LoVo (cell line): ENCODE data around the gene TRAF3IP1.
A peak's percentile ranks its signal among the peaks of the same experiment; 100 is the strongest.
"Not testable (repeated sequence)": the region's sequence is repeated elsewhere in the genome, so short reads cannot be mapped to it uniquely, and the experiment has no call there.

ENCODE experiments used
- DNase-seq: peaks from one replicate; pipeline ENCODE4 v3.0.0-alpha.2; 2016; ENCODE audit warnings: low spot score

Gene TRAF3IP1, protein sequence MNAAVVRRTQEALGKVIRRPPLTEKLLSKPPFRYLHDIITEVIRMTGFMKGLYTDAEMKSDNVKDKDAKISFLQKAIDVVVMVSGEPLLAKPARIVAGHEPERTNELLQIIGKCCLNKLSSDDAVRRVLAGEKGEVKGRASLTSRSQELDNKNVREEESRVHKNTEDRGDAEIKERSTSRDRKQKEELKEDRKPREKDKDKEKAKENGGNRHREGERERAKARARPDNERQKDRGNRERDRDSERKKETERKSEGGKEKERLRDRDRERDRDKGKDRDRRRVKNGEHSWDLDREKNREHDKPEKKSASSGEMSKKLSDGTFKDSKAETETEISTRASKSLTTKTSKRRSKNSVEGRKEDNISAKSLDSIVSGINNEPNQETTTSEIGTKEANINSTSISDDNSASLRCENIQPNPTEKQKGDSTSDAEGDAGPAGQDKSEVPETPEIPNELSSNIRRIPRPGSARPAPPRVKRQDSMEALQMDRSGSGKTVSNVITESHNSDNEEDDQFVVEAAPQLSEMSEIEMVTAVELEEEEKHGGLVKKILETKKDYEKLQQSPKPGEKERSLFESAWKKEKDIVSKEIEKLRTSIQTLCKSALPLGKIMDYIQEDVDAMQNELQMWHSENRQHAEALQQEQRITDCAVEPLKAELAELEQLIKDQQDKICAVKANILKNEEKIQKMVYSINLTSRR

DNA sequence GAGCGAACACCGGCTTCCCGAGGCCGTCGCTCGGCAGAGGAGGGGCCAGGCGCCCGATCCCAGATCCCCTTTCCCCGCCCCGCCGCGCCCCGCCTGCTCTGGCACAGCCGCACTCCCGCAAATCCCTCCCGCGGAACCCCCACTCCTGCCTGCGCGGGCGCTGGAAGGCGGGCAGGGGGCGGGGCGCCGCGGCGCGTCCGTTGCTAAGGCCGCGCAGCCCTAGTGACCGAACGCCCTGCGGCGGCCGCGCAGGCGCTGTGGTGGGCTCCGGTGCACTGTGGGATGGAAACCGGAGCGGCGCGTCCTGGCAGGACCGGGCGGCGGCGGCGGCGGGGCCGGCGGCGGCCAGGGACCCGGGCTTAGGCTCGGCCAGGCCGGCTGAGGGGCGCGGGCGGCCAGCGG is at the start of gene TRAF3IP1:
TSS of gene TRAF3IP1 (plus strand) at position 273 of the 402 bp plus-strand sequence. CDS start 145 bp downstream, outside the sequence.
- peak; percentile 95 for DNase-seq

- DNase-seq, result no peak
Observed at GRCh38 chr2:238270606-238271005, 49.7 kb upstream of the TRAF3IP1 start.

GRCh38 chr2:238271061-238271554 is 49.2 kb upstream of the TRAF3IP1 start:
- DNase-seq, result no peak

- not testable (repeated sequence) for DNase-seq
Observed at GRCh38 chr2:238271686-238272085, 48.6 kb upstream of the TRAF3IP1 start.

GRCh38 chr2:238272156-238272555 is 48.2 kb upstream of the TRAF3IP1 start:
- no peak for DNase-seq

DNA sequence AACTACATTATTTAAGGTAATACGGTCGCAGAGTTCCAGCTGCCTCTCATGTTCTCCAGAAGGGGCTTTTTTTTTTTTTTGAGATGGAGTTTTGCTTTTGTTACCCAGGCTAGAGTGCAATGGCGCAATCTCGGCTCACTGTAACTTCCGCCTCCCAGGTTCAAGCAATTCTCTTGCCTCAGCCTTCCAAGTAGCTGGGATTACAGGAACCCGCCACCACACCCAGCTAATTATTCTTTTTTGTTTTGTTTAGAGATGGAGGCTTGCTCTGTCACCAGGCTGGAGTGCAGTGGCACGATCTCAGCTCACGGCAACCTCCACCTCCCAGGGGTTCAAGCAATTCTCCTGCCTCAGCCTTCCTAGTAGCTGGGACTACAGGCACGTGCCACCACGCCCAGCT is 46.9 kb upstream of the TRAF3IP1 start:
- DNase-seq, result not testable (repeated sequence)

GRCh38 chr2:238274152-238274865 is 46.0 kb upstream of the TRAF3IP1 start:
- no peak for DNase-seq

GRCh38 chr2:238277695-238278094 is 42.6 kb upstream of the TRAF3IP1 start:
- no peak for DNase-seq

DNA sequence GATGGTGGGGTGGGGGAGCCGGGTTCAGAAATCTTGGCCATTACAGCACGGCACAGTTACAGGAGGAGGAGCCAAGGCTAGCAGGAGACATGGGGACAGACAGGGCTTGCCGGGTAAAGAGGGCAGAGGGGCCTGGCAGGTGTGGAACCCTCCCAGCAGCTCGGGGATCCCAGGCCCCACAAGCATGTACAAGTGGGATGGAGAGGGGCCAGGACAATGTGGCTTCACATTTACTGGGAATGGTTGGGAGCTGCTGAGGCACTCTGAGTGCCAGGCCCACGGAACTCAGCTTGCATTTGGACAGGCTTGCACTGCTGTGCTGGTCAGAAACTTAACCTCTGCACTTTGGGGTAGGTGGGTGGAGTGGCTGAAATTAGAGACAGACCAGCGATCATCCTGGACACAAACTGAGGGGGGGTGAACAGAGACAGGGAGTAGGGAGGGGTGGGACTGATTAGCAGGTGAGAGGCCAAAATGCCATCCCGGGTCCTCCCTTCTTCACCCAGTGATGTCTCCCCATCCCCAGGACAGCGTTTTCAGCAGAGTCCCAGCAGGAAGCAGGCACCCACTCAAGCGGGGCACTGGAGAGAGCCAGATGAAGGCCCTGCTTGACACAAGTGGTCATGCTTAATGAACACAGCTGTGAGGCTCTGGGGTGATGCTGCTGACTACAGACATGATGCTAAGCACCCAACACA is 41.5 kb upstream of the TRAF3IP1 start:
- DNase-seq, result no peak

DNA sequence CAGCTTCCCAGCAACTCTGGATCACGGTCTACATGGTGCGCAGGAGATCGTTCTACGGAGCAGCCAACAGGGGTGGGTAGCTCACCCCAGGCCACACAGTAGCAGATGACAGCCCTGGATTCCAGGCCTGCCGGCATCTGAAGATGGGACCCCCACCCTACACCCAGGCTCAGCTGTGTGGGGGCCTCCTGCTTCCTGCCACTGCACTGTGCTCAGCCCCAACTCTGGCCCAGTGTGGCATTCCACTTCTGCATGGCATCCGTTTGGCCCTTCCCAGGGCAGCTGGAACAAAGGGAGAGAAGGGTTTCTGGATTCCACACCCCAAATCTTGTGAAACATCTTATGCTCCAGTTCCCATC is 41.0 kb upstream of the TRAF3IP1 start:
- DNase-seq, result no peak

- no peak for DNase-seq
Observed at GRCh38 chr2:238280083-238280825, 40.1 kb upstream of the TRAF3IP1 start.

DNA sequence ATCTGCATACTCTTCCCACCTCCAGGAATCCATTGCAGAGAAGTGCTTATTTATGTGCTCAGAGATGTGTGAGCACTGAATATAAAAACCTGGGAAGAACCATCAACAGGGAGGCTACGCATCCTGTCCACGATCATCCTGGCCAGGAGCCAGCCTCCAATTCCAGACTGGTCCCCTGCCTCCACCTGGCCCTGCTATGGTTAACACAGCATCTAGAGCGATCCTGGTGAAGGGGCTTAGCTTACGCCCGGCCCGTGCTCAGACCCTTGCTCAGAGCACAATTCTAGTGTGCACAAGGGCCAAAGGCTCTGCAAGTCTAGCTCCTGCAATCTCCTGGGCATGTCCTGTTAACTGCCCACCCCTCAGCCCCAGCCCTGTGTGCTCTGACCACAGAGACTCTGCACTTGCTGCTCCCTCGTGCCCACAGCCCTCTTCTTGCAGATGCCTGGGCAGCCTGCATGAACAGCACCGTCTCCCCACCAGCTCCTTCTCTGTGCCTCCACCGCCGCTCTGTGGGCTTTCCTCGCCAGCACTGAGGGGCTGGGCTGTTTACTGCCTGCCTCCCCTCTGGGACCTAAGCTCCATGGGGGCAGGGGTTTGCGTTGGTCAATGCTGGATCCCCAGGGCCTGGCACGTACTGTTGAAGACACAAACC is 38.4 kb upstream of the TRAF3IP1 start:
- DNase-seq, result no peak

GRCh38 chr2:238282861-238283738 is 37.2 kb upstream of the TRAF3IP1 start:
- DNase-seq, result no peak

DNA sequence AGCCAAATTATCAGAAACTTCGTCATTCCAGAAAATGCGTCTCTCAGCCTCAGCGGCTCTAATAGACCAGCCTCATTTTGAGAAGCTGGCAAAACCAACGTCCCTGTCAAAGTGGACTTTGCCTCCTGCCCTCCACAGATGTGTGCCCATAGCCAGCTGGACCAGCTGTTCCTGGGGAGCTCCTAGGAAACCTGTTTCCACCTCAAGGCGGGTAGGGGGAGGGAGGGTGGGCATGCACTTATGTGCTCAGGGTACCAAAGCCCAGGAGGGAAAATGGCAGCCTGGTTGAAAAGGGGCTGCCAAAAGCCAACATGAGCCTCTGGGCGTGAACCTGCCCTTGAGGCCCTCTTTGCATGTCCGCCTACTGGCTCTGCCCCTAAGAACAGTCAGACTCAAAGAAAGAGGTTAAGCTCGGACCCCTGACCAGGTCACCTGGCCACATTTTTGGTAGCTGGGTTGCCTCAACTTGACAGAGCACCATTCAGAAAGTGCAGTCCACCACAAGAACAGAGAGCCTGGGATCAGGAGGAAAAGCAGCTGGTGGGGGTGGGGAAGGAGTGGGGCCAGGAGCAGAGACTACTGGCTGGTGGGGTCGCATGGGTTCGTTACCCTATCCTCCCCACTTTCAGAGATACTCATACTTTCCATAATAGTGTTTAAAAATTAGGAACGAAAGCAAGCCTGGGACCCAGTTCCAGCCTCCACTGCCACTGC is 35.4 kb upstream of the TRAF3IP1 start:
- no peak for DNase-seq

DNA sequence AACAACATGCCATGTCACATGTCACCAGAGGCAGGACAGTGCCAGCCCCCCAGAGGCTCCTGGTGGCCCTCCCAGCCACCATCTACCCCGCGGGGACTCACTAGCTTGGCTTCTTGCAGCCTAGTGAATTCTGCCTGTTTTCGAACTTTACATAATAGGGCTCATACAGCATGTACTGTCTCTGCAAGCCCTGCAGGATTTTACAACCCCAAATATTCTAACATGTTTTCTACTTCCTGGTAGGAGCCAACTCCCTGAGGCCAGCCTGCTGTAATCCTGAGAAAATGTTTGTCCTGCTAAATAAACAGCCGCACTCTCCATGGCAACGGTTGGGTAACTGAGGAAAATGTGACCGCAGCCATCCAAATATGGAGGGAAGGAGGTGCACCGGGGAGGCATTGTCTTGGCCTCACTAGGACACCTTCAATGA is 34.6 kb upstream of the TRAF3IP1 start:
- DNase-seq, result peak; percentile 89

GRCh38 chr2:238286095-238286494 is 34.2 kb upstream of the TRAF3IP1 start:
- no peak for DNase-seq

- DNase-seq, result no peak
Observed at GRCh38 chr2:238286551-238286950, 33.8 kb upstream of the TRAF3IP1 start.

- no peak for DNase-seq
Observed at GRCh38 chr2:238286987-238287736, 33.2 kb upstream of the TRAF3IP1 start.
